Type B pancreatic cell (in vitro differentiated cells): ENCODE results near the gene CCDC85B. TPM values are rescaled to one million over a fixed set of nuclear protein-coding genes. Genes with fewer than 3 reads are reported as not detected.
"Not testable (repeated sequence)": the region's sequence is repeated elsewhere in the genome, so short reads cannot be mapped to it uniquely, and the experiment has no call there.

Source experiments
- DNase-seq: peaks from one replicate; pipeline ENCODE4 v3.0.0; 2021; ENCODE audit warnings: mixed read lengths; ENCODE audit not compliant: unreplicated experiment; ENCODE audit errors: extremely low spot score
- H3K27ac Mint-ChIP-seq: 2 replicates; pipeline ENCODE4 v1.8.0; 2021; ENCODE audit warnings: mild to moderate bottlenecking, mixed read lengths
- H3K27me3 Mint-ChIP-seq: 2 replicates; pipeline ENCODE4 v1.8.0; 2021; ENCODE audit warnings: mixed read lengths
- H3K36me3 Mint-ChIP-seq: 2 replicates; pipeline ENCODE4 v1.8.0; 2021; ENCODE audit warnings: mixed read lengths
- H3K4me1 Mint-ChIP-seq: one replicate; pipeline ENCODE4 v1.8.0; 2021; ENCODE audit warnings: mixed read lengths; ENCODE audit not compliant: unreplicated experiment
- H3K4me3 Mint-ChIP-seq: 2 replicates; pipeline ENCODE4 v1.8.0; 2021; ENCODE audit warnings: mild to moderate bottlenecking, mixed read lengths
- H3K9me3 Mint-ChIP-seq: 2 replicates; pipeline ENCODE4 v1.8.0; 2021; ENCODE audit warnings: mixed read lengths
- long read RNA-seq: library from polyadenylated mRNA; unstranded; transcript quantifications from one replicate; pipeline ENCODE4 v2.0.0, GENCODE V29; 2020
- total RNA-seq: library from RNA; stranded (reverse); gene quantifications from 2 replicates; pipeline ENCODE4 v1.2.1, GENCODE V29; 2021; ENCODE audit warnings: low replicate concordance
- TF ChIP-seq, protein P1 (sequence below): fragments of 200-600 bp; sonication (generic); conservative IDR thresholded peaks from 2 replicates; pipeline ENCODE4 v1.5.0; 2021; ENCODE audit warnings: antibody characterized with exemption, mild to moderate bottlenecking

The CCDC85B gene
- total RNA-seq, result 8.2 and 14.3 TPM in 2 replicates
- long read RNA-seq, result 0 reads

DNA sequence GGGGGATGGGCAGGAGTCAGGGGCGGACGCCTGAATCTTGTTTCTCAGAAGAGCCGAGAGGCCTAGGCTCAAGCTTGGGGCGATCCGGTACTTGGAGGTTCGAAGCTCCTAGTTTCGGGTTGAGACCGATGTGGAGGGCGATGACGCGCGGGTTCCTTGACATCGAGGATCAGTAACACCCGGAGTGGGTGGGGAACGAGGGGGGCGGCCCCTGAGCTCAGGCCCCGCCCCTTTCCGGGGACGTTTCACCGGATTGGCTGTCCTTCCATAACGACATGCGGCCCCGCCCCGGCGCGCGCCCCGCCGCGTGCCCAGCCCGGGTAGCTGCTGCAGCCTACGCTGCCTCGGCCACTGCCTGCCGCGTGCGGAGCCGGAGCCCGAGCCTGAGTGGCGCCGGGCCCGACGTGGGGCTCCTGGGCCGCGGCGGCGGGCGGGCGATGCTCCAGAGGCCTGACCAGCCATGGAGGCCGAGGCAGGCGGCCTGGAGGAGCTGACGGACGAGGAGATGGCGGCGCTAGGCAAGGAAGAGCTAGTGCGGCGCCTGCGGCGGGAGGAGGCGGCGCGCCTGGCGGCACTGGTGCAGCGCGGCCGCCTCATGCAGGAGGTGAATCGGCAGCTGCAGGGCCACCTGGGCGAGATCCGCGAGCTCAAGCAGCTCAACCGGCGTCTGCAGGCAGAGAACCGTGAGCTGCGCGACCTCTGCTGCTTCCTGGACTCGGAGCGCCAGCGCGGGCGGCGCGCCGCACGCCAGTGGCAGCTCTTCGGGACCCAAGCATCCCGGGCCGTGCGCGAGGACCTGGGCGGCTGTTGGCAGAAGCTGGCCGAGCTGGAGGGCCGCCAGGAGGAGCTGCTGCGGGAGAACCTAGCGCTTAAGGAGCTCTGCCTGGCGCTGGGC lies at the start of gene CCDC85B:
TSS of gene CCDC85B (plus strand) at position 350 of the 895 bp plus-strand sequence. CDS start at position 461, 111 bp downstream.
- Mint-ChIP-seq H3K4me1 (peaks cover 33% of the 10 kb centered on the region), H3K27me3 (peaks cover 24% of the 10 kb centered on the region), H3K27ac (peak within 1 kb of the TSS; percentile 83), H3K9me3 (no peaks in the 10 kb centered on the region), H3K4me3 (peak within 1 kb of the TSS; percentile 98), H3K36me3 (no peaks in the 10 kb centered on the region)
- TF ChIP-seq, protein P1, sequence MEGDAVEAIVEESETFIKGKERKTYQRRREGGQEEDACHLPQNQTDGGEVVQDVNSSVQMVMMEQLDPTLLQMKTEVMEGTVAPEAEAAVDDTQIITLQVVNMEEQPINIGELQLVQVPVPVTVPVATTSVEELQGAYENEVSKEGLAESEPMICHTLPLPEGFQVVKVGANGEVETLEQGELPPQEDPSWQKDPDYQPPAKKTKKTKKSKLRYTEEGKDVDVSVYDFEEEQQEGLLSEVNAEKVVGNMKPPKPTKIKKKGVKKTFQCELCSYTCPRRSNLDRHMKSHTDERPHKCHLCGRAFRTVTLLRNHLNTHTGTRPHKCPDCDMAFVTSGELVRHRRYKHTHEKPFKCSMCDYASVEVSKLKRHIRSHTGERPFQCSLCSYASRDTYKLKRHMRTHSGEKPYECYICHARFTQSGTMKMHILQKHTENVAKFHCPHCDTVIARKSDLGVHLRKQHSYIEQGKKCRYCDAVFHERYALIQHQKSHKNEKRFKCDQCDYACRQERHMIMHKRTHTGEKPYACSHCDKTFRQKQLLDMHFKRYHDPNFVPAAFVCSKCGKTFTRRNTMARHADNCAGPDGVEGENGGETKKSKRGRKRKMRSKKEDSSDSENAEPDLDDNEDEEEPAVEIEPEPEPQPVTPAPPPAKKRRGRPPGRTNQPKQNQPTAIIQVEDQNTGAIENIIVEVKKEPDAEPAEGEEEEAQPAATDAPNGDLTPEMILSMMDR, result peak; percentile 52
- DNase-seq, result peak; percentile 97

DNA sequence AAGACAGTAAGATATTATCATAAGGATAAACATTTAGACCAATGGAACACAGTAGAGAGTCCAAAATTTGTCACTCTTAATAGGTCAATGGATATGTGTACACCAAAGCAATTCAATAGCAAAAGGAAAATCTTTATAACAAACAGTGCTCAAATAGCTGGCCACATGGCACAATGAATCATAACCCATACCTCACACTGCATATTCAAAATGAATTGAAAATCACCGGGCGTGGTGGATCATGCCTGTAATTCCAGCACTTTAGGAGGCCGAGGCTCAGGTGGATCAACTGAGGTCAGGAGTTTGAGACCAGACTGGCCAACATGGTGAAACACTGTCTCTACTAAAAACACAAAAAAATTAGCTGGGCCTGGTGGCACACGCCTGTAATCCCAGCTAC lies 48.3 kb upstream of the CCDC85B start:
- DNase-seq, result no peak
- Mint-ChIP-seq H3K4me1 (peaks cover 6% of the 10 kb centered on the region), H3K27me3 (no peaks in the 10 kb centered on the region), H3K9me3 (no peaks in the 10 kb centered on the region), H3K4me3 (no peak overlapping the region), H3K36me3 (no peaks in the 10 kb centered on the region), H3K27ac (peak overlapping the region; percentile 53)
- TF ChIP-seq, protein P1, result no peak

DNA sequence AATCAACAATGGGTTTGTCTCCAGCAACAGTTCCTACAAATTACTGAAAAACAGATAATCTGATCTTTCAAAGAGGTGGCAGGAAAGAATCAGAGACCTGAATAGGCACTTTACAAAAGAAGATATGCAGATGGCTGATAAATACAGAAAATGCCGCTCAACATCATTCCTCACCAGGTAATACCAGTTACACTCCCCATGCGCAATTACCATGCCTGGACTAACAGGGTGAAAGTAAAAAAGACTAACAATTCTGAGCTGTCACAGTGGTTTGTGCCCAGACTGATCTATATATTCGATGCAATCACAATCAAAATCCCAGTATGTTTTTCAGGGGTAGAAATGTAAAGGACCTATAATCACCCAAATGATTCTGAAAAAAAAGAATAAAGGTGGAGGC lies 46.7 kb upstream of the CCDC85B start:
- H3K9me3 Mint-ChIP-seq, result no peaks in the 10 kb centered on the region
- no peaks in the 10 kb centered on the region for H3K36me3 Mint-ChIP-seq
- no peak for DNase-seq
- peak overlapping the region; percentile 91 for H3K27ac Mint-ChIP-seq
- H3K27me3 Mint-ChIP-seq, result peaks cover 3% of the 10 kb centered on the region
- H3K4me3 Mint-ChIP-seq, result peak overlapping the region; percentile 52
- TF ChIP-seq, protein P1, result no peak
- peaks cover 6% of the 10 kb centered on the region for H3K4me1 Mint-ChIP-seq

DNA sequence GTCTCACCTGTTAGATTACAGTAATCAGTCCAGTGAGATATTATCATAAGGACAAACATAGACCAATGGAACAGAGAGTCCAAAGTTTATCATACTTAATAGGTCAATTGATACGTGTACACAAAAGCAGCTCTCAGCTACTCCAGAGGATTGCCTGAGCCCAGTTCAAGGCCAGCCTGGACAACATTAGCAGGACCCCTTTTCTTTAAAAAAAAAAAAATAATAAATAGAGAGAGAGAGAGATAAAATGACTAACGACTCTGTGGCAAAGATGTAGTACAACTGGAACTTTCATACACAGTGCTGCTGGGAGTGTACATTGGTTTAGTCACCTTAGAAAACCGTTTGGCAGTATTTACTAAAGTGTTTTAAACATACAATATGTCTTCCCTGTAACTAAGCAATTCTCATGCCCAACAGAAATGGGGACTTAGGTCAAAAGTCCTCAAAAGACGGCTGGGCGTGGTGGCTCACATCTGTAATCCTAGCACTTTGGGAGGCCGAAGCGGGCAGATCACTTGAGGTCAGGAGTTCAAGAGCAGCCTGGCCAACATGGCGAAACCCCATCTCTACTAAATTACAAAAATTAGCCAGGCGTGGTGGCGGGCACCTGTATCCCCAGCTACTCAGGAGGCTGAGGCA lies 46.1 kb upstream of the CCDC85B start:
- Mint-ChIP-seq H3K27me3 (peaks cover 3% of the 10 kb centered on the region), H3K4me1 (peaks cover 6% of the 10 kb centered on the region), H3K36me3 (no peaks in the 10 kb centered on the region), H3K27ac (peak overlapping the region; percentile 91), H3K9me3 (no peaks in the 10 kb centered on the region), H3K4me3 (peak overlapping the region; percentile 62)
- TF ChIP-seq, protein P1, result no peak
- DNase-seq, result no peak

DNA sequence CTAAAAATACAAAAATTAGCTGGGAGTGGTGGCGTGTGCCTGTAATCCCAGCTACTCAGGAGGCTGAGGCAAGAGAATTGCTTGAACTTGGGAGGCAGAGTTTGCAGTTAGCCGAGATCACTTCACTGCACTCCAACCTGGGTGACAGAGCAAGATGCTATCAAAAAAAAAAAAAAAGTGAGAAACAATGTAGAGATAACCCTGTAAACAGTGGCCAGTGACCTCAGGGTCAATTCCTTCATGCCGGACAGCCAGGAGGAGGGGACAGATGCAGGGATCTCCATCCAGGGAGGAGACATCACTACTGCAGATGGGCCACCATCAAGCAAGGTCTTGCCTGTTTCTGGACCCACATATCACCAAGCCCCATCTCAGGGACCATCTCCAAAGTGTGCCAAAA lies 42.7 kb upstream of the CCDC85B start:
- H3K36me3 Mint-ChIP-seq, result peaks cover 10% of the 10 kb centered on the region
- DNase-seq, result no peak
- H3K4me1 Mint-ChIP-seq, result peaks cover 10% of the 10 kb centered on the region
- peak overlapping the region; percentile 50 for H3K27ac Mint-ChIP-seq
- H3K4me3 Mint-ChIP-seq, result no peak overlapping the region
- TF ChIP-seq, protein P1, result no peak
- peaks cover 6% of the 10 kb centered on the region for H3K27me3 Mint-ChIP-seq
- no peaks in the 10 kb centered on the region for H3K9me3 Mint-ChIP-seq

DNA sequence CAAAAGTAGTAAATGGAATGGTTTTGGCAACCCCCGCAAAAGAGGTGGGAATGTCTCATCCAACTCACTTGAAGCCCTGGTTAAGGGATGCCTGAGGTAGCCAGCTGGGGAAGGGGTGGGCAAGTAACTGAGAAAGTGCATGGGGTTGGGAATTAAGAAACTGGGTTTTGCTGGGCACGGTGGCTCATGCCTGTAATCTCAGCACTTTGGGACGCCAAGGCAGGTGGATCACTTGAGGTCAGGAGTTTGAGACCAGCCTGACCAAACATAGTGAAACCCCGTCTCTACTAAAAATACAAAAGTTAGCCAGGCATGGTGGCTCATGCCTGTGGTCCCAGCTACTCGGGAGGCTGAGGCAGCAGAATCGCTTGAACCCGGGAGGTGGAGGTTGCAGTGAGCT lies 41.8 kb upstream of the CCDC85B start:
- H3K27me3 Mint-ChIP-seq, H3K4me1 Mint-ChIP-seq, DNase-seq, H3K4me3 Mint-ChIP-seq, H3K9me3 Mint-ChIP-seq: not testable (repeated sequence)
- peaks cover 15% of the 10 kb centered on the region for H3K36me3 Mint-ChIP-seq
- peak overlapping the region; percentile 50 for H3K27ac Mint-ChIP-seq
